HFF-Myc (cell line): ENCODE data around the gene EML1.

Source experiments
- DNase-seq: peaks from one replicate; pipeline ENCODE4 v3.0.0-alpha.2; 2011; ENCODE audit warnings: low read depth; ENCODE audit errors: extremely low read depth
- H3K4me3 ChIP-seq: replicated peaks from 2 replicates; pipeline ENCODE4 v1.5.1; 2011; ENCODE audit warnings: low read depth, mild to moderate bottlenecking, control low read depth, low read length
- TF ChIP-seq, protein P1 (sequence below): IDR thresholded peaks from 2 replicates; pipeline ENCODE4 v1.5.1; 2012; ENCODE audit warnings: mild to moderate bottlenecking, low read depth, low read length, control low read depth; ENCODE audit errors: missing control alignments

Gene EML1

DNA sequence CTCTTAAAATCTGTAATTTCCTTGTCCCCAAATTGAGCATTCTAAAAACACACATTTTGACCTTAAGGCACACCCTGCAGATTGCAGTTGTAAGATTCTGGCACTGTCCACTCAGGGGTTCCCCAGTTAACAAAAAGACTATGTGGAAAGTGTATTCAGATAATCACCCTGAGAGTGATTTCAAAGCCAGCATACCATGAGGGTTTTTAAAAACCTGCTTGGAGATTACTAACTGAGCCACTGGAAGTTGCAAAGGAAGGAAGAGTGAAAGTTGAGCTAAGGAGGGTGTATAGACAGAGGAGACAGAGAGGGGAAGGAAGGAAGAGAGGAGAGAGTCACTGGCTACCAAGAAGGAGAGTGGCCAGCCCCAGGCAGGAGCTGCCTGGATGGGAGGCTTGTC, 82.6 kb downstream of the EML1 start:
- TF ChIP-seq, protein P1, sequence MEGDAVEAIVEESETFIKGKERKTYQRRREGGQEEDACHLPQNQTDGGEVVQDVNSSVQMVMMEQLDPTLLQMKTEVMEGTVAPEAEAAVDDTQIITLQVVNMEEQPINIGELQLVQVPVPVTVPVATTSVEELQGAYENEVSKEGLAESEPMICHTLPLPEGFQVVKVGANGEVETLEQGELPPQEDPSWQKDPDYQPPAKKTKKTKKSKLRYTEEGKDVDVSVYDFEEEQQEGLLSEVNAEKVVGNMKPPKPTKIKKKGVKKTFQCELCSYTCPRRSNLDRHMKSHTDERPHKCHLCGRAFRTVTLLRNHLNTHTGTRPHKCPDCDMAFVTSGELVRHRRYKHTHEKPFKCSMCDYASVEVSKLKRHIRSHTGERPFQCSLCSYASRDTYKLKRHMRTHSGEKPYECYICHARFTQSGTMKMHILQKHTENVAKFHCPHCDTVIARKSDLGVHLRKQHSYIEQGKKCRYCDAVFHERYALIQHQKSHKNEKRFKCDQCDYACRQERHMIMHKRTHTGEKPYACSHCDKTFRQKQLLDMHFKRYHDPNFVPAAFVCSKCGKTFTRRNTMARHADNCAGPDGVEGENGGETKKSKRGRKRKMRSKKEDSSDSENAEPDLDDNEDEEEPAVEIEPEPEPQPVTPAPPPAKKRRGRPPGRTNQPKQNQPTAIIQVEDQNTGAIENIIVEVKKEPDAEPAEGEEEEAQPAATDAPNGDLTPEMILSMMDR: no peak
- no peak overlapping the region for H3K4me3 ChIP-seq
- no peak for DNase-seq

DNA sequence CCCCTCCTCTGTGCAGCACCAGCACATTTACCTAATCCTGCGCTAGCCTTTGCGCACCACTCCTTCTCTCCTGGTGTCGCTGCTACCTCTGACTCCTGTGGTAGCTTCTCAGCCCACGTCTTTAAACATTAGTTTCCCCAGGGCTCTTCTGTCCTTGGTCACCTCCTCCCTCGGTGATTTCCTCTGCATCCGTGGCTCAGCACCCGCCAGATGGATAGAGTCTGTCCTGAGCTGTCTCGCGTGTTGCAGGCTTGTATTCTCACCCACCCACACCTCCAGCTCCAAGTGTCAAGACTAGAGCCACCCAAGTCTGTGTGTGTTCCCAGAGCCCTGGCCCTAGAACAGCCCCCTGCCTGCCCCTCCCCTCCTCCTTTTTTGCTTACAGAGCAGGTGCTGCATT, 83.2 kb downstream of the EML1 start:
- DNase-seq: no peak
- H3K4me3 ChIP-seq: no peak overlapping the region
- TF ChIP-seq, protein P1: no peak

DNA sequence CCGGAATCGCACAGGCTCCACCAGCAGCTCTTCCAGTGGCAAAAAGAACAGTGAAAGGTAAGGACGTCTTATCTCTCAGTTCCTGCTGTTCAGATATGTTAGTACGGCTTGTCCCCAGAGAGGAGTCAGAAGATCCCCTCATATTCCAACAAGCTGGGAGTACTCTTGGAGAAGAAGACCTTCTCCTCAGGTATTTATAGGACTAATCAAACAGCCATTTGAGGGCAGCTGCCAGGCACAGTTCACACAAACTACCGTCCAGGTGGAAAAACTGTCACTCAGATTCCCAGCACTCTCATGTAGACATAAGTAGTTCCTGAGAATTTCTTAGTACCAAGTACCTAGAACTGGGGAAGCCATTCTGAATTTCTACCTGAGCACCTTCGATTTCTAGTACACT, 85.3 kb downstream of the EML1 start:
- no peak overlapping the region for H3K4me3 ChIP-seq
- DNase-seq: no peak
- TF ChIP-seq, protein P1: no peak

DNA sequence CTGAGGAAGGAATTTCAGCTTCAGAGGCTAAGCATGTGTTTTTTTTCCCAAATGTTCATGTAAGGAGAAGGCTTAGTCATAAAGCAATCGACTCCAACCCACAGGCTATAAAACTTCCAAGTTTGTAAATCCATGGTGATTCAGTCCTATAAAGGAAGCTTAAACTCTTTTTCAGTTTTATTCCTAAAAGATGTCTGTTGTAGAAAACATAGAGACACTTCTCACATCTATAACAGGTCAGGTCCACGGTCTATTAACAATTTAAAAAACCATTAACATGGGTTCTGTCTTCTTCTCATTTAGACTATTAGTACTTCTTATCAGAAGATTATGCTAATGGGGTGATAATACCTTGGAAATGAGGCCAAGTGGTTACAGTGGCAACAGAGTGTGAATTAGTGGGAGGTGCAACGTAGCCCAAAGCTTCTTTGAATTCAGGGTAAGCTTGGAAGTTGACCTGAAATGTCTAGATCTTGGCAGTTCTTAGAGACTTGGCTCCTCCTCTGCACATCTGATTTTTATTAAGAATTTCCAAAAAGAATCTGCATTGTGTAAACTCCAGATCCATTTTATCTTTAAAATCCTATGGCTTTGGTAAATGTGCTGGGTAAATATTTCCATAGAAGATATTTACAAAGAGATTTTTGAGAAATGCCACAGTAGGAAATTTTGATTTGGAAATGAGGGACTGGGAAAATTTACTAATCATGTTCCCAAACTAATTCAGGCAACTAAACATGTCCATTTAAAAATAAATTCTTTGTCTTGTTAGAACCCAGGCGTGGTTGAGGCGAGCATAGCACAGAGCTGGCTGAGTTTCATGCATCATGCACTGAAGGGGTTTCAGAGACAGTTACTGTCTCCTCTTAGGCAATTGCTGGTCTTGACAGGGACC, 86.4 kb downstream of the EML1 start:
- 0 out of 2 replicates have a peak overlapping the region, but pooled peaks have one; percentile 5 for H3K4me3 ChIP-seq
- DNase-seq: peak; percentile 59
- TF ChIP-seq, protein P1: no peak

DNA sequence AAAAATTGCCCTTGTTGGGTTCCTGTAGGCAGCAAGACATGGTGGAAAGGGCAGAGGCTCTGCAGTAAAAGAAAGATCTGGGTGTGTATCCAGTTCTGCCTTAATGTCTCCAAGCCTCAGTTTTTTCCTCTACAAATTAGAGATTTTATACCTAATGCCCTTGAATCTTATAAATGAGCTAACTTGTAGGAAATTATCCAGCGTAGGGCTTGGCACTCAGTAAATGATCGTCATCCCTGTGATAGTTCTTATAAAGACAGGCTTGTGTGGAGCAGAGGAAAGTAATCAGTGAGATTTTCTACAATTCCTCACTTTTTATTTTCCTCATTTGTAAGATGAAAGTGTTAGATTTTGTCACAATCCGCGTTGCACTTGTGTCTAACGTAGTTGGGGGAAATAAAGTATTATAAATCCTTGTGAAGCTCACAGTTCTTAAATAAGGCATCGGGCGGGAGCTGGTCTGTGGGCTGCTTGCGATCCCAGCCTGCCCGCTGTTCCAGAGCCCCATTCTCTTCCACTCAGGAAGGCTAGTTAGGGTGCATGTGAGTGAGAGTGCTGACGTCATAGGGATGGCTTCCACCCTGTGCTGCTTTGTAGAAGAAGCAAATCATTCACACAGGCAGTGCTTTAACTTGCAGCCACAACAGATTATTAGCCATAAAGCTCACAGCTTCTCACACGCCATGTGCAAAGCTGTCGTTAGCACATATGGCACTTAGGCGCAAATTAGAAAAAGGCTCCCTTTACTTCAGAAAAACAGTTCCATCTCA, 87.6 kb downstream of the EML1 start:
- TF ChIP-seq, protein P1: no peak
- no peak for DNase-seq
- no peak overlapping the region for H3K4me3 ChIP-seq

DNA sequence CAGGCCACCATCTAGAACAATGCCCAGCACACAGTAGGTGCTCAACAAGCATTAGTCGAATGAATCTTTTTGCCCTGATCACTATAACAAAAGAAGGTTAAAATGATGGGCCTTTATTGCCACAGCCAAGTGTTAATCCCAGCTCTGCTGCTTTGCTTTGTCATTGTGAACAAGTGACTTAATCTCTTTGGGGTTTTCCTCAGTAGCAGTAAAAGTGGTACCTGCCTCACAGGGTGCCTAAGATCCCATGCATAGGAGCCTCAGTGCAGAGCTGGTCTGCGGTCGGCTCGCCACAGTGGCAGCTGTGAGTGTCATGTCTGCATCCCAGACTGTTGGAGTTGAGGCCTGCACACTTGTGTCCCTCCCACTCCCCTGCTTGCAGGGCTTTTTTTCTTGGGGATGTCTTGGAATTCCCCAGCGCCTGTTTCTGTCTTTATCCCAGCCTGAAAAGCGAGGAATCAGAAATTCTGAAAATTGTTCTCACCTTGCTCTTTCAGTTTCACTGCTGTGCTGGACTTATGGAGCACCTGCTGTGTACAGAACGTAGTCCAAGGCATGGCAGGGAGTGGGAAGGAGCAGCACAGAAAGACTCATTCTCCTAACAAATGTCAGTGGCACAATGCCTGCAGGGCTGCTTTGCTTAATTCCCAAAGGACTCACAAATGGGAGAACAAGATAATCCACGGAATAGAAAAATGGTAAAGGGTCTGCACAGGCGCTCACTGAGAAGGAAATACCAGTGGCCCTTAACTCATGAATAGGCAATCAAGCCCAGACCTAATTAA, 90.8 kb downstream of the EML1 start:
- DNase-seq: no peak
- TF ChIP-seq, protein P1: no peak

More for the DNA sequence above, 90.8 kb downstream of the EML1 start:
- no peak overlapping the region for H3K4me3 ChIP-seq
